Effector memory CD8-positive, alpha-beta T cell (primary cell): ENCODE results near the gene LNPK.

Experiments
- ATAC-seq: fragments of 150-1000 bp; cut with Tn5 transposase; replicated peaks from 2 replicates; pipeline ENCODE4 v1.10.0; 2021; ENCODE audit warnings: mild to moderate bottlenecking, moderate library complexity
- DNase-seq, 3 experiments: peaks; one replicate each; pipeline ENCODE4 v3.0.0; 2021
- H3K27ac Mint-ChIP-seq, 2 donors: one replicate each; pipeline ENCODE4 v1.8.0; 2022; ENCODE audit warnings: mild to moderate bottlenecking in 2 of 2, mixed read lengths in 2 of 2, moderate library complexity in 2 of 2
- H3K27me3 Mint-ChIP-seq, 2 donors: one replicate each; pipeline ENCODE4 v1.8.0; 2022; ENCODE audit warnings: mixed read lengths in 2 of 2
- H3K36me3 Mint-ChIP-seq: one replicate; pipeline ENCODE4 v1.8.0; 2022; ENCODE audit warnings: mild to moderate bottlenecking, moderate library complexity, mixed read lengths; ENCODE audit not compliant: insufficient read depth
- H3K4me1 Mint-ChIP-seq, 2 donors: one replicate each; pipeline ENCODE4 v1.8.0; 2022; ENCODE audit warnings: low read depth in 2 of 2, mixed read lengths in 2 of 2
- H3K4me3 Mint-ChIP-seq, 2 donors: one replicate each; pipeline ENCODE4 v1.8.0; 2022; ENCODE audit warnings: mild to moderate bottlenecking in 2 of 2, mixed read lengths in 2 of 2, moderate library complexity in 2 of 2
- H3K9me3 Mint-ChIP-seq, 2 donors: one replicate each; pipeline ENCODE4 v1.8.0; 2022; ENCODE audit warnings: mixed read lengths in 2 of 2

The LNPK gene

GRCh38 chr2:175957845-175958244 is 44.2 kb downstream of the LNPK start:
- peaks cover 22% of the 10 kb centered on the region for H3K36me3 Mint-ChIP-seq
- H3K9me3 Mint-ChIP-seq, result no peaks in the 10 kb centered on the region
- DNase-seq (no peak), ATAC-seq (no peak)
- H3K4me3 Mint-ChIP-seq, result no peak overlapping the region
- no peak overlapping the region for H3K27ac Mint-ChIP-seq
- H3K27me3 Mint-ChIP-seq, result no peaks in the 10 kb centered on the region
- H3K4me1 Mint-ChIP-seq, result peaks cover 5 to 27% of the 10 kb centered on the region in 2 donors

GRCh38 chr2:175955136-175955535 is 46.9 kb downstream of the LNPK start:
- Mint-ChIP-seq H3K27ac (no peak overlapping the region), H3K4me3 (no peak overlapping the region), H3K36me3 (peaks cover 22% of the 10 kb centered on the region), H3K4me1 (peaks cover 5 to 12% of the 10 kb centered on the region in 2 donors), H3K9me3 (no peaks in the 10 kb centered on the region), H3K27me3 (no peaks in the 10 kb centered on the region)
- no peak for DNase-seq
- ATAC-seq, result no peak

- no peaks in the 10 kb centered on the region for H3K9me3 Mint-ChIP-seq
- peak overlapping the region in 1 of 2 donors; percentile 14 for H3K27ac Mint-ChIP-seq
- no peaks in the 10 kb centered on the region for H3K4me1 Mint-ChIP-seq
- H3K36me3 Mint-ChIP-seq, result peaks cover 4% of the 10 kb centered on the region
- no peaks in the 10 kb centered on the region for H3K27me3 Mint-ChIP-seq
- H3K4me3 Mint-ChIP-seq, result no peak overlapping the region
- DNase-seq (no peak), ATAC-seq (no peak)
These were observed 51.6 kb downstream of the LNPK start for GRCh38 chr2:175950512-175950911.

- Mint-ChIP-seq H3K4me3 (no peak overlapping the region), H3K27ac (no peak overlapping the region), H3K27me3 (no peaks in the 10 kb centered on the region), H3K4me1 (no peaks in the 10 kb centered on the region), H3K36me3 (peaks cover 4% of the 10 kb centered on the region), H3K9me3 (no peaks in the 10 kb centered on the region)
- no peak for DNase-seq
- ATAC-seq, result no peak
These were observed 53.9 kb downstream of the LNPK start for GRCh38 chr2:175948191-175948590.

DNA sequence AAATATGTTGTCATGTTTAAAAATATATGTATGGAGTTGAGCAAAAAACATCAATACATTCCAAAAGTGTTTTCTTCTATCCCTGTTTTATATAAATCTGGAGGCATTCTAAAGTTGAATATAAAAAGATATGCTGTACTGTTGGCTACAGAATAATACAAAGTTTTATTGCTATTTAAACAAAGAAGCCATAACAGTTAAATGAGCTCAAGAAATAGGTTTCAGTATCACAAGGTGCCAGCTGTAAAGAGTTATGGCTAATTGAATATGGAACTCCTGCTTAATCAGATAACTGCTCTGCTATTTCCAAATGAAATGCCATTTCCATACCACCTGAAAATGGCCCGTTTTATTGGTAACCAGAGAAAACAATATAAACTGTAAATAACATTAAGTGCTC is 55.0 kb downstream of the LNPK start:
- no peaks in the 10 kb centered on the region for H3K4me1 Mint-ChIP-seq
- no peaks in the 10 kb centered on the region for H3K27me3 Mint-ChIP-seq
- ATAC-seq (no peak), DNase-seq (no peak)
- no peaks in the 10 kb centered on the region for H3K9me3 Mint-ChIP-seq
- peaks cover 8% of the 10 kb centered on the region for H3K36me3 Mint-ChIP-seq
- H3K27ac Mint-ChIP-seq, result no peak overlapping the region
- no peak overlapping the region for H3K4me3 Mint-ChIP-seq

DNA sequence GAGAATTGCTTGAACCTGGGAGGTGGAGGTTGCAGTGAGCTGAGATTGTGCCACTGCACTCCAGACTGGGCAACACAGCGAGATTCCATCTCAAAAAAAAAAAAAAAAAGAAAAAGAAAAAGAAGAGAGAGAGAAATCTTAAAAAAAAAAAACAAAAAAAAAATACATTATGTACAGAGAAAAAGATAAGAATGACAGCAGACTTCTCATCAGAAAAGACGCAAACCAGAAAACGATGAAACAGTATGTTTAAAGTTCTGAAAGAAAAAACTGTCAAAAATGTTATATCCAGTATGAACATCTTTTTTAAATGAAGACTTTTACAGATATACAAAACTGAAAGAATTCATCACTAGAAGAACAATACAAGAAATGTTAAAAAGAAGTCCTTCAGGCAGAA is 60.4 kb downstream of the LNPK start:
- DNase-seq (no peak), ATAC-seq (no peak)
- Mint-ChIP-seq H3K4me1 (peaks cover 2 to 3% of the 10 kb centered on the region in 2 donors), H3K9me3 (no peaks in the 10 kb centered on the region), H3K36me3 (peaks cover 22% of the 10 kb centered on the region), H3K4me3 (no peak overlapping the region), H3K27ac (no peak overlapping the region), H3K27me3 (no peaks in the 10 kb centered on the region)

DNA sequence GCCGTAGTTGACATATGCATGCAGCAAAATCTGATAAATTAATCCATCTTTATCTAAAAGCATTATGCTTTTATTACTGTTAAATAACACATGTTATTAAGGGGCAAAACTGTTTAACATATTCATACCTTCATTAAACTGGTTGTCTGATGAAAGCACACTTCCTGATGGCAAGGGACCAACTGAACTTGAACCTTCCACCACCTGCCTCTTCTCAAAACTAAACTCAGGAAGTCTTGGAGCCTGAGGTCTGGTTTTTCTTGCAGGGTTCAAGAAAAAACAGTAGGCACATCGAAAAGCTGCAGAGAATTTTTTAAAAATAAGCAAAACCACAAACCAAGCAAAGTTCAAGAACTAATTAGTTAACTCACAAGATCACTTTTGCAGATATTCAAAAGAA is 64.9 kb downstream of the LNPK start:
- Mint-ChIP-seq H3K9me3 (no peaks in the 10 kb centered on the region), H3K4me3 (no peak overlapping the region), H3K27ac (no peak overlapping the region), H3K36me3 (peaks cover 43% of the 10 kb centered on the region), H3K27me3 (no peaks in the 10 kb centered on the region), H3K4me1 (peaks cover 2 to 3% of the 10 kb centered on the region in 2 donors)
- DNase-seq, result no peak
- no peak for ATAC-seq

GRCh38 chr2:175935289-175936181 is 66.5 kb downstream of the LNPK start:
- DNase-seq (no peak), ATAC-seq (no peak)
- Mint-ChIP-seq H3K9me3 (no peaks in the 10 kb centered on the region), H3K27ac (no peak overlapping the region), H3K36me3 (peaks cover 34% of the 10 kb centered on the region), H3K4me1 (peaks cover 2 to 3% of the 10 kb centered on the region in 2 donors), H3K4me3 (no peak overlapping the region), H3K27me3 (no peaks in the 10 kb centered on the region)

GRCh38 chr2:175932675-175933074 is 69.4 kb downstream of the LNPK start:
- no peaks in the 10 kb centered on the region for H3K27me3 Mint-ChIP-seq
- DNase-seq (no peak), ATAC-seq (no peak)
- no peak overlapping the region for H3K4me3 Mint-ChIP-seq
- no peaks in the 10 kb centered on the region for H3K9me3 Mint-ChIP-seq
- H3K4me1 Mint-ChIP-seq, result no peaks in the 10 kb centered on the region
- peaks cover 29% of the 10 kb centered on the region for H3K36me3 Mint-ChIP-seq
- no peak overlapping the region for H3K27ac Mint-ChIP-seq

DNA sequence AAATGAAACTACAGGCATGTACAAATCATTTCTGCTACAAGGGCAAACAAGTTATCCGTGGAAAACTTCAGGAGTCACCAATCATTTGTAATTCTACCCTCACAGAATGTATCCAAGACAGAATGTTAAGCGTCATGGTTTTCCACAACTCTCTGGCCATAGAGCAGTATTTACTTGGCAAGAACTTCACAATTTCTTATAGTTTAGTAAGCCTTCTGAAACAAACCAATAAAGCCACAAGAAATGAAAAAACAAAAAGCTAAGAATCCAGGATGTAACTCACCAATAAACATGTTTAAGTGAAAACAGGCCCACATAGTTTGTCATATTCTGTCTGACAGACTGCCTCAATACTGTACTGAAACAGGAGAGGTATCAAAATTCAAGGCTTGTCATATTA is 70.3 kb downstream of the LNPK start:
- ATAC-seq, result no peak
- DNase-seq, result no peak
- H3K36me3 Mint-ChIP-seq, result peaks cover 29% of the 10 kb centered on the region
- H3K27me3 Mint-ChIP-seq, result no peaks in the 10 kb centered on the region
- H3K4me1 Mint-ChIP-seq, result no peaks in the 10 kb centered on the region
- no peaks in the 10 kb centered on the region for H3K9me3 Mint-ChIP-seq
- H3K27ac Mint-ChIP-seq, result no peak overlapping the region
- no peak overlapping the region for H3K4me3 Mint-ChIP-seq

GRCh38 chr2:175930504-175930903 is 71.6 kb downstream of the LNPK start:
- no peaks in the 10 kb centered on the region for H3K4me1 Mint-ChIP-seq
- no peak for ATAC-seq
- no peak overlapping the region for H3K27ac Mint-ChIP-seq
- H3K9me3 Mint-ChIP-seq, result no peaks in the 10 kb centered on the region
- peaks cover 23% of the 10 kb centered on the region for H3K36me3 Mint-ChIP-seq
- H3K27me3 Mint-ChIP-seq, result no peaks in the 10 kb centered on the region
- DNase-seq, result no peak
- no peak overlapping the region for H3K4me3 Mint-ChIP-seq

DNA sequence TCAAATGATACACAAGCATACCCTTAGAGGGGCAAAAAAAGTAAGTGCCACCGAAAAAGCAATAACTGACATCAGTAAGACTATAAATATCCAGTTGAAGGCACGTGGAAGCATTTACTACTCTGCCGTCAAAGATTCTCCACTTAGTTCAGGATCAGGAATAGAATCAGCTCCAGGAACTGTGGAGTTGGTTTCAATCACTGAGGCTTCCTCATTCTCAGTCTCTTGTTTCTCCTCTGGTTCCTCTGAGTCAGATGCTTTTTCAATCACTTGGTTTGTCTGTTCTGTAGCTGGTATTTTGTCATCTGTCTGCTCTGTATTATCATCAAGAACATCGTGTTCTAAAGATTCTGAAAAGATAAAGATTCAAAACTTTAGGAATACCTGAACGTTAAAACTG is 72.2 kb downstream of the LNPK start:
- Mint-ChIP-seq H3K9me3 (no peaks in the 10 kb centered on the region), H3K4me1 (no peaks in the 10 kb centered on the region), H3K27ac (no peak overlapping the region), H3K36me3 (peaks cover 16% of the 10 kb centered on the region), H3K4me3 (no peak overlapping the region), H3K27me3 (no peaks in the 10 kb centered on the region)
- DNase-seq, result no peak
- ATAC-seq, result no peak

GRCh38 chr2:175926272-175926671 is 75.8 kb downstream of the LNPK start:
- Mint-ChIP-seq H3K9me3 (no peaks in the 10 kb centered on the region), H3K36me3 (peaks cover 3% of the 10 kb centered on the region), H3K4me3 (no peak overlapping the region), H3K4me1 (no peaks in the 10 kb centered on the region), H3K27me3 (no peaks in the 10 kb centered on the region), H3K27ac (no peak overlapping the region)
- no peak for DNase-seq
- ATAC-seq, result no peak

DNA sequence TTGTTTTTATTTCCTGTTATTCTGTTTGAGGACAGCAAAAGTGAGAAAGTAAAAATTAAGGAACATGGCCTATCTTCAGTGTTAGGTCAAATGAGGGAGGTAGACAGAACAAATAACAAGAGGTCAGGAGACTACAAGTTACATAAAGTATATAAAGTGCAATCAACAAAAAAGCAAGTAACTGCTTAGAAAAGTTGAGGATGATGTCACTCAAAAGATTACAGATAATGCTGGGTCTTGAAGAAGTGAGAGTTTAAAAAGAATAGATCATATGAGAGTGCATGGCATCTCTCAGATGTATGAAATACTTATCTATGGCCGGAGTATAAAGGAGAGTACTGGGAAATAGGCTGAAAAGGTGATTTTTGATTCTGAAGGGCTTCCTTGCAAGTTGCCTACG is 79.9 kb downstream of the LNPK start:
- no peak overlapping the region for H3K4me3 Mint-ChIP-seq
- no peaks in the 10 kb centered on the region for H3K9me3 Mint-ChIP-seq
- no peaks in the 10 kb centered on the region for H3K27me3 Mint-ChIP-seq

More for the DNA sequence above, 79.9 kb downstream of the LNPK start:
- no peaks in the 10 kb centered on the region for H3K4me1 Mint-ChIP-seq
- DNase-seq, result no peak
- no peak for ATAC-seq
- no peak overlapping the region for H3K27ac Mint-ChIP-seq
- peaks cover 7% of the 10 kb centered on the region for H3K36me3 Mint-ChIP-seq
